ENCODE data around the gene TAS1R2.
"Not testable (repeated sequence)": the region's sequence is repeated elsewhere in the genome, so short reads cannot be mapped to it uniquely, and the experiment has no call there.

TAS1R2 gene

DNA sequence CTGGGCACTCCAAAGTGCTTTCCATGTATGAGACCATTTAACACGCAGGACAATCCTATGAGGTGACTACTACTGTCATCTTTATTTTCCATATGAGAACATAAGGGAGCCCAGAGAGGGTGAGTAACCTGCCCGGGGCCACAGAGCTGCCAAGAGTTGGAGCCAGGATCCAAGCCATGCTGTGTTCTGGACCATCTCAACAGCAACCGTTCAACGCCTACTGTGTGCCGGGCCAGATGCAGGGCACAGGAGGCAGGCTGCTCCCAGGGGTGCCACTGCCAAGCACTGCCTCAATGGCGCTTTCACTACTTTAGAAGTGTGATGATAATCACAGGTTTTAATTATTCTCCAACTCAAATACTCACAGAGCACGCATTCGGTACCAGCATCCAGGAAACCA lies 39.1 kb upstream of the TAS1R2 start:
- Histone ChIP-seq H3K4me1 (ENCODE audit: insufficient read depth, low read length) (no peaks in the 10 kb centered on the region), H3K9me3 (ENCODE audit: insufficient read depth, low read depth, low read length) (no peaks in the 10 kb centered on the region), H3K36me3 (ENCODE audit: insufficient read depth, low read depth, low read length) (peaks cover 8% of the 10 kb centered on the region; the same call in 1 of the 2 replicates), H3K27ac (ENCODE audit: low read length) (no peak overlapping the region), H3K27me3 (ENCODE audit: insufficient read depth, low read length) (peaks cover 6% of the 10 kb centered on the region; the same call in 1 of the 2 replicates), H3K9ac (ENCODE audit: low read depth, low read length) (no peak overlapping the region), H3K4me3 (ENCODE audit: low read length) (no peak overlapping the region)

DNA sequence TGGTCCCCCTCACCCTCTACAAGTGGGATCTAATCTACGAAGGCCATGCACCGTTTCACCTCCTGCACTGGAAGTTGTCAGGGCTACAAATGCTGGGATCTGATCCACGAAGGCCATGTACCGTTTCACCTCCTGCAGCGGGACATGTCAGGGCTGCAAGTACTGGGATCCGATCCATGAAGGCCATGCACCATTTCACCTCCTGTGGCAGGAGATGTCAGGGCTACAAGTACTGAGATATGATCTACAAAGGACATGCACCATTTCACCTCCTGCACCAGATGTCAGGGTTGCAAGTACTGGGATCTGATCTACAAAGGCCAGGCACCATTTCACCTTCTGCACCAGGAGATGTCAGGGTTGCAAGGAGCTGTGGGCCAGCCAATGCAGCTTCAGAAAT lies 35.9 kb upstream of the TAS1R2 start:
- Histone ChIP-seq H3K36me3 (ENCODE audit: insufficient read depth, low read depth, low read length) (peaks cover 8% of the 10 kb centered on the region; the same call in 1 of the 2 replicates), H3K27ac (ENCODE audit: low read length) (no peak overlapping the region), H3K4me1 (ENCODE audit: insufficient read depth, low read length) (no peaks in the 10 kb centered on the region), H3K9ac (ENCODE audit: low read depth, low read length) (no peak overlapping the region), H3K27me3 (ENCODE audit: insufficient read depth, low read length) (no peaks in the 10 kb centered on the region), H3K9me3 (ENCODE audit: insufficient read depth, low read depth, low read length) (no peaks in the 10 kb centered on the region), H3K4me3 (ENCODE audit: low read length) (no peak overlapping the region)

DNA sequence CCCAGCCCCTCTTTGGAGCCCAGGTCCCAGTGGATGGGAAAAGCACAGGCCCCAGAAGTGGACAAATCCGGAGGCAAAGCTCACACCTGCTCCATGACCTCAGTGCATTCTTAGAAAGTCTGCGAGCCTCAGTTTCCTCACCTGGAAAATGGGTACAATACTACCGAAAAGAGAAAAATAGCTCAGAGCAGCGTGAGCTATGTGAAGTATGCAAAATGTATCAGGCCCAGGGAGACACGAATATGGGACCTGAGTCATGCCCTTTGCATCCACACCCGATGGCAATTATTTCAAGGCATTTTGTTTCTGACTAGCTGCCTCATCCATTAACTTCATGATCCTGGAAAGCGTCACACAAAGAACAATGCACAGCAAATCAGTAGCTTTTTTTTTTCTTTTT lies 33.7 kb upstream of the TAS1R2 start:
- Histone ChIP-seq H3K4me3 (ENCODE audit: low read length) (no peak overlapping the region), H3K9me3 (ENCODE audit: insufficient read depth, low read depth, low read length) (no peaks in the 10 kb centered on the region), H3K27ac (ENCODE audit: low read length) (no peak overlapping the region), H3K9ac (ENCODE audit: low read depth, low read length) (no peak overlapping the region), H3K36me3 (ENCODE audit: insufficient read depth, low read depth, low read length) (peaks cover 8% of the 10 kb centered on the region; the same call in 1 of the 2 replicates), H3K4me1 (ENCODE audit: insufficient read depth, low read length) (no peaks in the 10 kb centered on the region), H3K27me3 (ENCODE audit: insufficient read depth, low read length) (no peaks in the 10 kb centered on the region)

DNA sequence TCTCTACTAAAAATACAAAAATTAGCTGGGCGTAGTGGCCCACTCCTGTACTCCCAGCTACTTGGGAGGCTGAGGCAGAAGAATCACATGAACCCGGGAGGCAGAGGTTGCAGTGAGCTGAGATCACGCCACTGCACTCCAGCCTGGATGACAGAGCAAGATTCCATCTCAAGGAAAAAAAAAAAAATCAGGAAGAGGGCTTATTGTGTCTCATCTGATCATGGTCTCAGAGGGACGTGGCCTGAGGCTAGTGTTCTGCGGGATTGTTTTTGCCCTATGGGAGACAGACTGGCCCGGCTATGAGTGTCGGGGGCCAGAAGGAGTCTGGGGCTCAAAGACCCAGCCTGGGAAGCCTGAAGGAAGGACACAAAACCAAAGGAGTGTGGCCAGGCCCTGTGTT lies 32.4 kb upstream of the TAS1R2 start:
- not testable (repeated sequence) for H3K36me3 ChIP-seq (ENCODE audit: insufficient read depth, low read depth, low read length); H3K27ac ChIP-seq (ENCODE audit: low read length); H3K27me3 ChIP-seq (ENCODE audit: insufficient read depth, low read length); H3K9ac ChIP-seq (ENCODE audit: low read depth, low read length); H3K4me3 ChIP-seq (ENCODE audit: low read length); H3K9me3 ChIP-seq (ENCODE audit: insufficient read depth, low read depth, low read length); H3K4me1 ChIP-seq (ENCODE audit: insufficient read depth, low read length)

DNA sequence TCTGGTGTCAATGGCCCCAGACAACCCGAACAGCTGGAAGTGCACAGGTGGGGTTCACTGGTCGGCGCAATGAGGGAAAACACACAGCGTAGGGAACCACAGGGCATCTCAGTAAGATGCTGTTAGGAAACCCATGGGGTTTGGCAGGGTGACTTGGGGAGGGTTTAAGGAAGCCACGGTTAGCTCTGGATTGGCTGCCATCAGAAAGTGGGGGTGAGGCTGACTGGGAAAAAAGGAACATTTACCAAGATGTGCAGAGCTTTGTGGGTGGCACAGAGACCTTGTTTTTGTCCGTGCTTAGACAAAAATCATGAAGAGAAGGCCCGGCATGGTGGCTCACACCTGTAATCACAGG lies 31.9 kb upstream of the TAS1R2 start:
- H3K27me3 ChIP-seq (ENCODE audit: insufficient read depth, low read length) = no peaks in the 10 kb centered on the region
- peaks cover 3% of the 10 kb centered on the region; the same call in 1 of the 2 replicates for H3K36me3 ChIP-seq (ENCODE audit: insufficient read depth, low read depth, low read length)
- H3K4me3 ChIP-seq (ENCODE audit: low read length) = no peak overlapping the region
- H3K9me3 ChIP-seq (ENCODE audit: insufficient read depth, low read depth, low read length) = no peaks in the 10 kb centered on the region
- H3K9ac ChIP-seq (ENCODE audit: low read depth, low read length) = no peak overlapping the region
- no peaks in the 10 kb centered on the region for H3K4me1 ChIP-seq (ENCODE audit: insufficient read depth, low read length)
- no peak overlapping the region for H3K27ac ChIP-seq (ENCODE audit: low read length)

DNA sequence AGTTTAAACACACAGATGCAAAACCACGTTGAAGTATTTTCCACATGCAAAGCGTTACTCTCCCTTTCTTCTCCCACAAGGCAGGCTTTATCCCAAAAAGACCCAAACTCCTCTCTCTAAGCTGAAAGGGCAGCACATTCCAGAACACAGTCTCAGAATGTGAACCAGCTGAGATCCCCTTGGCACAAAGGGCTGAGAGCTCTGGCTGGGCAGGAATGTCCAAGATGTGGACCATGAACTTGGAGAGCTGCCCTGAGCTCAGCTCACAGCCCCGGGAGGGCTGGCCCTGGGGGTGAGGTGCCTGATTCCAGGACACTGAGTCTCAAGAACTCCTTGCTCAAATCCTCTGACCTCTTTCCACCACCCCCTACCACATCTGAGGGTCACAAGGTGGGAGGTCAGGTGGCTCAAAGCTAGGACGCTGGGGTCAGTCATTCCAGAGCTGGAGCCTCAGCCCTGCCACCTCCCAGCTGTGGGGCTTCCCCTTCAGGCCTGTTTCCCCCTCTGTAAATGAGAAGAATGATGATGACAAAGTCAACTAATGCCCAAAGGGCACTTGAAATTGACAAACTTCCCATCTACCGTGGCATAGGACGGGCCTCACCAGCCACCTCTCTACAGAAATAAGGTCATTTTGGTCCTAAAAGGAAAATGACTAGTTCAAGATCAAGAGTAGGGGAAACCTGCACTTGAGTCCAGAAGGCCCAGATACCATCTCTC lies 31.4 kb upstream of the TAS1R2 start:
- H3K27me3 ChIP-seq (ENCODE audit: insufficient read depth, low read length) = no peaks in the 10 kb centered on the region
- H3K9me3 ChIP-seq (ENCODE audit: insufficient read depth, low read depth, low read length) = no peaks in the 10 kb centered on the region
- H3K36me3 ChIP-seq (ENCODE audit: insufficient read depth, low read depth, low read length) = peaks cover 8% of the 10 kb centered on the region; the same call in 1 of the 2 replicates
- no peak overlapping the region for H3K4me3 ChIP-seq (ENCODE audit: low read length)
- no peak overlapping the region for H3K9ac ChIP-seq (ENCODE audit: low read depth, low read length)
- H3K4me1 ChIP-seq (ENCODE audit: insufficient read depth, low read length) = no peaks in the 10 kb centered on the region
- H3K27ac ChIP-seq (ENCODE audit: low read length) = no peak overlapping the region

DNA sequence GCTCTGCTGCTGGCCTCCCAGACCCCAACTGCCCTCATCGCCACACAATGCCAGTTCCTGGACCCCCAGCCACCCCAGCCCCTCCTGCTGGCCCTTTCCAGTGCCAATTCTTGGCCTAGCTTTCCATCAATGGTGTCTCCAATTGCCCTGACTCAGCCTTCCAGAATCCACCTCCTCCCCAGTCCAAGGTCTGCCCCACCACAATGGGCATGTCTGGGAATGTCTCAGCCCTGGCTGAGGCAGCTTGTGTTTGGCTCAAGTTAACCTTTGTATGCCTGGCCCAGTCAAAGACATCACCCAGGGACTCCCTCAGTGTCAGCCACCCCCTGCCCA lies 26.5 kb upstream of the TAS1R2 start:
- H3K4me3 ChIP-seq (ENCODE audit: low read length) = no peak overlapping the region
- no peaks in the 10 kb centered on the region for H3K27me3 ChIP-seq (ENCODE audit: insufficient read depth, low read length)
- no peaks in the 10 kb centered on the region for H3K4me1 ChIP-seq (ENCODE audit: insufficient read depth, low read length)
- H3K9ac ChIP-seq (ENCODE audit: low read depth, low read length) = no peak overlapping the region
- no peak overlapping the region for H3K27ac ChIP-seq (ENCODE audit: low read length)
- no peaks in the 10 kb centered on the region for H3K9me3 ChIP-seq (ENCODE audit: insufficient read depth, low read depth, low read length)
- H3K36me3 ChIP-seq (ENCODE audit: insufficient read depth, low read depth, low read length) = peaks cover 36% of the 10 kb centered on the region

DNA sequence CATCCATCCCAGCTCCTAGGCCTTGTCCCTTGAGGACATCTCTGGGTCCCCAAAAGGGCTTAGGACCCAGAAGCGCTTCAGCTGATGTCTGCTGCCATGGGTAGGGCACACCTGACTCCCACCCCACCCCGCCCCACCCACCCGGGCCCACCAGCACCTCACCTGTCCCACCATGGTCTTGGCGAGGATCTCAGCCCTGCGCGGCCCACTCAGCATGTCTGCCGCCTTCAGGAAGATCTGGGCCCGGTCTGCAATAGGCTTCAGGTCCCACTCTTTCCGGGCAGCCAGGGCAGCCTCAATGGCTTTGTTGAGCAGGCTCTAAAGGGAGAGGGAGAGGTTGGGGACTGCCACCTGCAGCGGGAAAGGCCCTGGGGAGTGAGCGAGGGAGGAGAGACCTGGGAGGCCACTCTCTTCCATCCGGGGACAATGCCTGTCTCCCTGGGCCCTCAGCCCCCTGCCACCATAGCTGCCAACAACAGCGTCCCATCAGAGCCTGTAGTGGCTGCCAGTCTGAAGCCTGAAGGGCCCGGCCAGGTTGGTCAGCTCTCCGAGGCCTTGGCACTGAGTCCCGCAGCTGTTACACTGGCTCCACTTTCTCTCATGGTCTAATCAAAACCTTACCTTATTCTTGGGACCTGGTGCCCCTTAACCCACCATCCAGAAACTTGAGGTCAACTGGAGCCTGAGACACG lies 26.0 kb upstream of the TAS1R2 start:
- Histone ChIP-seq H3K36me3 (ENCODE audit: insufficient read depth, low read depth, low read length) (peaks cover 36% of the 10 kb centered on the region), H3K4me3 (ENCODE audit: low read length) (no peak overlapping the region), H3K9me3 (ENCODE audit: insufficient read depth, low read depth, low read length) (no peaks in the 10 kb centered on the region), H3K4me1 (ENCODE audit: insufficient read depth, low read length) (no peaks in the 10 kb centered on the region), H3K9ac (ENCODE audit: low read depth, low read length) (no peak overlapping the region), H3K27me3 (ENCODE audit: insufficient read depth, low read length) (no peaks in the 10 kb centered on the region), H3K27ac (ENCODE audit: low read length) (no peak overlapping the region)

DNA sequence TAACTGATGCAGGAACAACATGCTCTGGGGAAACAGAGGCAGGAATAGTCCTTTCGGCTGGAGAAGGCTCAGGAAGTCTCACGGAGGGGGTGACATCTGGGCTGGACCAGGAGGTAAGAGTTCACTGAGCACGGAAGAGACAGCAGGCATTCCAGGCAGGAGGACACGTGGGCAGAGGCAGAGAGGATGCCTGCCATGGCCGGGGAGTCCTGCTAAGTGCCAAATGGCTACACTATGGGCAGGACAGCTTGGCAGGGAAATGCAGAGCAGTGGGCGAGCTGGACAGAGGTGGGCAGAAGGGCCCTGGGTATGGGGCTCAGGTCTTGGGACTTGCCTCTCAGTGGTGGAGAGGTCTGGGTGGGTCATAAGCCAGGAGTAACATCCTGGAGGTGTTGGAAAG lies 25.3 kb upstream of the TAS1R2 start:
- Histone ChIP-seq H3K36me3 (ENCODE audit: insufficient read depth, low read depth, low read length) (peaks cover 36% of the 10 kb centered on the region), H3K27ac (ENCODE audit: low read length) (no peak overlapping the region), H3K27me3 (ENCODE audit: insufficient read depth, low read length) (no peaks in the 10 kb centered on the region), H3K4me3 (ENCODE audit: low read length) (no peak overlapping the region), H3K4me1 (ENCODE audit: insufficient read depth, low read length) (no peaks in the 10 kb centered on the region), H3K9me3 (ENCODE audit: insufficient read depth, low read depth, low read length) (no peaks in the 10 kb centered on the region), H3K9ac (ENCODE audit: low read depth, low read length) (no peak overlapping the region)

DNA sequence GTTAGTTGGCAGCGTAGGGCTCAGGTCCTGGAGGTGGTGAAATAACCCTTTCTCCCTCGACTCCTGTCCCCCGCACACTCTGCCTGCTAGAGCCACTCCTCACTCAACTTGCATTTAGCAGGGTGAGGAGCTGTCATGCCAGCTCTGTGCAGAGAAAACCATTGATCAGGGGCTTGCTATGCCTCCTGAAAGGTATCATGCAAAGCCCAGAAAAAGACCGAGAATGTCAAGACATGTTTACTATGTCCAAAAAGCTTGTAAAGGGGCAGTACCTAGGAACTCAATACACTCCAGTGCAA lies 24.9 kb upstream of the TAS1R2 start:
- peaks cover 36% of the 10 kb centered on the region for H3K36me3 ChIP-seq (ENCODE audit: insufficient read depth, low read depth, low read length)
- no peaks in the 10 kb centered on the region for H3K27me3 ChIP-seq (ENCODE audit: insufficient read depth, low read length)
- H3K4me3 ChIP-seq (ENCODE audit: low read length) = no peak overlapping the region
- H3K27ac ChIP-seq (ENCODE audit: low read length) = no peak overlapping the region
- H3K9ac ChIP-seq (ENCODE audit: low read depth, low read length) = no peak overlapping the region
- no peaks in the 10 kb centered on the region for H3K9me3 ChIP-seq (ENCODE audit: insufficient read depth, low read depth, low read length)
- H3K4me1 ChIP-seq (ENCODE audit: insufficient read depth, low read length) = no peaks in the 10 kb centered on the region

DNA sequence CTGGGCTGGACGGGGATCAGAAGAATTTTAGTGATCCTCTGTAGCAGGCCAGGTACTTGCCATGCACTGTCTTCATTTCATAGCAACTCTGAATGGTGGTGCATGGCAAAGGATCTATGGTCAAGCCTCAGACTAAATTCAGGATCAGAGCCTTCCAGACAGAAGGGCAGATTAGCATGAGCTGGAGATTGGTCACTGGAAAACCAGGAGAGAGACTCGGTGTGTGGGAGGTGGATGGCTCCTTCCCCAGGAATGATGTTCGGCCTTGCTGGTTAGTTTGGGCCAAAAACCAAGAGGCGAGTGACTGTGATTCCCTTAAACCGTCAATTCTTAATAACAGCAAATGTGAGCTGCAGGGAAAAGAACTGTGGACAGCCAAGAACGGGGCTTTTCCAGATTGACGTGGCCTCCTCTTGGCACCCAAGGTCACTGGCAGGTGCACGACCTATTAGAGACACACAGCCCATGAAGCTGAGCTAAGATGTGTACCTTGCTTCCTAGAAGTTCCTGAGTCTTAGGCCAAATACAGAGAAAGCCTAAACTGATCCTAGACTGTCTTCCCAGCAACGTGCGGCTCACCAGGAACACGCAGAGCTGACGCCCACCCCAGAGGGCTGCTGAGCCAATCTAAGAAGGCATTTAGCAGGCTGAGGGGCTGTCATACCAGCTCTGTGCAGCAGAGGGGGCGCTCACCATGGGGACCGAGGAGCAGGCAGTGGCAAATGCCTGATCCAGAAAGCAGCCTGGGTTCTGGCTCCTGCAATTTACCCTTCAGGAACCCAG lies 24.4 kb upstream of the TAS1R2 start:
- H3K9ac ChIP-seq (ENCODE audit: low read depth, low read length) = no peak overlapping the region
- H3K27me3 ChIP-seq (ENCODE audit: insufficient read depth, low read length) = no peaks in the 10 kb centered on the region
- no peak overlapping the region for H3K27ac ChIP-seq (ENCODE audit: low read length)
- H3K4me1 ChIP-seq (ENCODE audit: insufficient read depth, low read length) = no peaks in the 10 kb centered on the region
- no peak overlapping the region for H3K4me3 ChIP-seq (ENCODE audit: low read length)
- no peaks in the 10 kb centered on the region for H3K9me3 ChIP-seq (ENCODE audit: insufficient read depth, low read depth, low read length)
- peaks cover 36% of the 10 kb centered on the region for H3K36me3 ChIP-seq (ENCODE audit: insufficient read depth, low read depth, low read length)

DNA sequence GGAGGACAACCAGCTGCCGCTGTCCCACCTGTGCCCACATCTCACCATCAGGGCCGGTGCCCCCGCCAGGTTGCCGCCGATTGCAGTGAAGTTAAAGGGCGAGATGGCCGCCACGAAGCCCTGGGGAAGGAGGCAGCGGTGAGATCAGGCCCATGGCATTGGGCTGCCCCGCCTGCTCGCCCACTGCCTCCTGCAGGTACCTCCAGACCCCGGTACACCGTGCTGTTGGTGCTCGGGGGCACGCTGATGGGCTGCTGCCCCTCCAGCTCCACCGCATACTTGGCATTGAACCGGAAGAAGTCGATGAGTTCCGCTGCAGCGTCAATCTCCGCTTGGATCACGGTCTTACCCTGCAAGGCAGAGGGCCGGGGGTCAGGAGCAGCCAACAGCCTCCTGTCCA lies 23.6 kb upstream of the TAS1R2 start:
- H3K4me3 ChIP-seq (ENCODE audit: low read length) = no peak overlapping the region
- H3K36me3 ChIP-seq (ENCODE audit: insufficient read depth, low read depth, low read length) = peaks cover 36% of the 10 kb centered on the region
- H3K27ac ChIP-seq (ENCODE audit: low read length) = no peak overlapping the region
- H3K9ac ChIP-seq (ENCODE audit: low read depth, low read length) = no peak overlapping the region
- H3K27me3 ChIP-seq (ENCODE audit: insufficient read depth, low read length) = no peaks in the 10 kb centered on the region
- H3K9me3 ChIP-seq (ENCODE audit: insufficient read depth, low read depth, low read length) = no peaks in the 10 kb centered on the region
- no peaks in the 10 kb centered on the region for H3K4me1 ChIP-seq (ENCODE audit: insufficient read depth, low read length)
